CD14-positive monocyte (primary cell): ENCODE data around the gene MOB3B. TPM values are rescaled to one million over a fixed set of nuclear protein-coding genes. Genes with fewer than 3 reads are reported as not detected.

Experiments used
- DNase-seq, 3 donors: peaks; one replicate each; pipeline ENCODE4 v3.0.0-alpha.2; 2011 to 2022
- H2AFZ ChIP-seq: 2 replicates; pipeline ENCODE4 v1.6.0; 2012; ENCODE audit warnings: mild to moderate bottlenecking, low read depth, low read length, inconsistent platforms; ENCODE audit not compliant: insufficient read depth, poor library complexity, severe bottlenecking
- H3K27ac ChIP-seq, 2 donors: 1 replicate in 1 of 2; 2 replicates in 1 of 2; pipeline ENCODE4 v1.5.1; 2012 to 2013; ENCODE audit warnings: low read length in 2 of 2, control low read depth in 1 of 2, inconsistent platforms in 1 of 2, low read depth in 1 of 2, mild to moderate bottlenecking in 1 of 2
- H3K27me3 ChIP-seq, 2 donors: one replicate each; pipeline versions ENCODE4 v1.6.0 to v1.6.1; 2011 to 2013; ENCODE audit warnings: low read length in 2 of 2; ENCODE audit not compliant: control insufficient read depth in 2 of 2, insufficient read depth in 2 of 2
- H3K36me3 ChIP-seq, 2 donors: replicated peaks in 1 of 2; 1 replicate in 1 of 2; 2 replicates in 1 of 2; pipeline versions ENCODE4 v1.5.1 to v1.6.1; 2012 to 2013; ENCODE audit warnings: low read length in 2 of 2, control low read depth in 1 of 2, inconsistent platforms in 1 of 2, mild to moderate bottlenecking in 1 of 2; ENCODE audit not compliant: insufficient read depth in 2 of 2, control insufficient read depth in 1 of 2
- H3K4me1 ChIP-seq, 2 donors: 1 replicate in 1 of 2; 2 replicates in 1 of 2; pipeline versions ENCODE4 v1.5.1 to v1.6.1; 2012 to 2013; ENCODE audit warnings: low read length in 2 of 2, control low read depth in 1 of 2, inconsistent platforms in 1 of 2, mild to moderate bottlenecking in 1 of 2, moderate library complexity in 1 of 2; ENCODE audit not compliant: insufficient read depth in 2 of 2, control insufficient read depth in 1 of 2
- H3K4me2 ChIP-seq: replicated peaks from 2 replicates; pipeline ENCODE3; 2012; ENCODE audit warnings: low read length, moderate library complexity, mild to moderate bottlenecking; ENCODE audit not compliant: poor library complexity, severe bottlenecking; ENCODE audit errors: extremely low read depth
- H3K4me3 ChIP-seq, 3 experiments: fragments of 200-600 bp in 1 of 3; sonication (generic) in 1 of 3; replicated peaks in 1 of 3; 1 replicate in 2 of 3; 2 replicates in 1 of 3; pipeline ENCODE4 v1.5.1; 2011 to 2013; ENCODE audit warnings: low read length in 3 of 3, mild to moderate bottlenecking in 3 of 3, control low read depth in 2 of 3, low read depth in 2 of 3, inconsistent platforms in 1 of 3, moderate library complexity in 1 of 3
- H3K79me2 ChIP-seq: 2 replicates; pipeline ENCODE4 v1.6.0; 2012; ENCODE audit warnings: mild to moderate bottlenecking, control low read depth, inconsistent platforms, low read length, moderate library complexity; ENCODE audit not compliant: insufficient read depth
- H3K9ac ChIP-seq: 2 replicates; pipeline ENCODE4 v1.6.0; 2017; ENCODE audit warnings: low read length, mild to moderate bottlenecking; ENCODE audit not compliant: insufficient read depth, poor library complexity, severe bottlenecking
- H3K9me3 ChIP-seq, 2 donors: replicated peaks in 1 of 2; 1 replicate in 1 of 2; 2 replicates in 1 of 2; pipeline versions ENCODE4 v1.5.1 to v1.6.1; 2012 to 2013; ENCODE audit warnings: low read length in 2 of 2, control low read depth in 1 of 2; ENCODE audit not compliant: control insufficient read depth in 1 of 2, insufficient read depth in 1 of 2
- H4K20me1 ChIP-seq: 2 replicates; pipeline ENCODE4 v1.6.0; 2012; ENCODE audit warnings: mild to moderate bottlenecking, low read length, control low read depth, moderate library complexity; ENCODE audit not compliant: insufficient read depth
- H3K27ac Mint-ChIP-seq, 7 donors: one replicate each; pipeline ENCODE4 v1.8.0; 2020; ENCODE audit warnings: mild to moderate bottlenecking in 7 of 7, mixed read lengths in 7 of 7, moderate library complexity in 6 of 7, inconsistent platforms in 2 of 7
- H3K27me3 Mint-ChIP-seq, 3 donors: one replicate each; pipeline ENCODE4 v1.8.0; 2021 to 2022; ENCODE audit warnings: low read depth in 3 of 3, mild to moderate bottlenecking in 3 of 3, mixed read lengths in 3 of 3, moderate library complexity in 3 of 3, inconsistent platforms in 1 of 3
- H3K36me3 Mint-ChIP-seq, 2 donors: one replicate each; pipeline ENCODE4 v1.8.0; 2020; ENCODE audit warnings: mixed read lengths in 2 of 2, inconsistent platforms in 1 of 2, mild to moderate bottlenecking in 1 of 2
- H3K4me1 Mint-ChIP-seq: one replicate; pipeline ENCODE4 v1.8.0; 2020; ENCODE audit warnings: mild to moderate bottlenecking, mixed read lengths
- H3K4me3 Mint-ChIP-seq, 2 donors: one replicate each; pipeline ENCODE4 v1.8.0; 2020; ENCODE audit warnings: mild to moderate bottlenecking in 2 of 2, mixed read lengths in 2 of 2, moderate library complexity in 1 of 2
- H3K9me3 Mint-ChIP-seq, 7 donors: one replicate each; pipeline ENCODE4 v1.8.0; 2020 to 2022; ENCODE audit warnings: mixed read lengths in 7 of 7, mild to moderate bottlenecking in 6 of 7, moderate library complexity in 6 of 7, inconsistent platforms in 2 of 7
- WGBS: methylation state at CpG from one replicate; pipeline ENCODE4 v1.1.5; 2013; ENCODE audit warnings: missing lambda C conversion rate; ENCODE audit not compliant: insufficient coverage; 5-methylcytosine and 5-hydroxymethylcytosine counted together
- intact Hi-C, 2 donors: fragments of 100-400 bp; cut with micrococcal nuclease; formaldehyde crosslinking; loops; one replicate each; pipeline versions ENCODE4 v1.15.0 to v1.15.1; 2023
- polyA plus RNA-seq, 3 donors: library from polyadenylated mRNA; depleted of rRNA in 1 of 3; unstranded in 2 of 3; stranded (reverse) in 1 of 3; fragments of 300-500 nt in 2 of 3; fragments of >200 nt in 1 of 3; fragmentation: Illumina TruSeq in 2 of 3; gene quantifications; 1 replicate in 2 of 3; 2 replicates in 1 of 3; pipeline ENCODE4 v1.2.3, GENCODE V29; 2012 to 2021
- TF ChIP-seq, protein P1 (sequence below): fragments of 200-600 bp; IDR thresholded peaks from one replicate; pipeline ENCODE4 v1.8.0; 2022; ENCODE audit warnings: antibody characterized with exemption, mild to moderate bottlenecking

MOB3B gene
- polyA plus RNA-seq, 3 donors = 1.2 to 2.2 (median 1.4) TPM

DNA sequence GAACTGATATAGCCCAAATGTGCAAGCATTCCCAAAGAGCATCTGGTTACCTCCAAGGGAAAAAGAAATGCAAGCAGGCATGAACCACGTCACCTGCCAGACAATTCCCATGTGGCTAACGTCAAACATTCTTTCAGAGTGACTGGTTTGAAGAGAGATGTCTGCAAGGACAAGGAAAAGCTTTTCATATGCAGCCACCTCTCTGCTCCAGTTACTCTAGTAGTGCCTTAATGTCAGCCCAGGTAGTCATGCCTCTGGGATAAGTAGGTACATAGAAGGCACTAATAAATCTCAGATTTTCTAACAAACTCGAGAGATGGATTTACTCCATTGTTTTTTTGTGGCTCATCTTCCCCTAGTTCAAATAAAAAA, 102.4 kb downstream of the MOB3B start:
- Histone ChIP-seq H3K27ac (no peak overlapping the region), H3K27me3 (no peaks in the 10 kb centered on the region), H3K4me3 (no peak overlapping the region), H3K9me3 (no peaks in the 10 kb centered on the region), H3K9ac (no peak overlapping the region), H3K4me1 (no peaks in the 10 kb centered on the region), H3K79me2 (no peaks in the 10 kb centered on the region), H4K20me1 (no peaks in the 10 kb centered on the region), H3K4me2 (no peak overlapping the region), H2AFZ (no peak overlapping the region), H3K36me3 (no peaks in the 10 kb centered on the region)
- peaks cover 0 to 2% (median 0%) of the 10 kb centered on the region in 3 donors for H3K27me3 Mint-ChIP-seq
- no peak overlapping the region for H3K27ac Mint-ChIP-seq
- peaks cover 0 to 2% (median 0%) of the 10 kb centered on the region in 7 donors for H3K9me3 Mint-ChIP-seq
- no peak overlapping the region for H3K4me3 Mint-ChIP-seq
- no peak for DNase-seq
- TF ChIP-seq, protein P1, sequence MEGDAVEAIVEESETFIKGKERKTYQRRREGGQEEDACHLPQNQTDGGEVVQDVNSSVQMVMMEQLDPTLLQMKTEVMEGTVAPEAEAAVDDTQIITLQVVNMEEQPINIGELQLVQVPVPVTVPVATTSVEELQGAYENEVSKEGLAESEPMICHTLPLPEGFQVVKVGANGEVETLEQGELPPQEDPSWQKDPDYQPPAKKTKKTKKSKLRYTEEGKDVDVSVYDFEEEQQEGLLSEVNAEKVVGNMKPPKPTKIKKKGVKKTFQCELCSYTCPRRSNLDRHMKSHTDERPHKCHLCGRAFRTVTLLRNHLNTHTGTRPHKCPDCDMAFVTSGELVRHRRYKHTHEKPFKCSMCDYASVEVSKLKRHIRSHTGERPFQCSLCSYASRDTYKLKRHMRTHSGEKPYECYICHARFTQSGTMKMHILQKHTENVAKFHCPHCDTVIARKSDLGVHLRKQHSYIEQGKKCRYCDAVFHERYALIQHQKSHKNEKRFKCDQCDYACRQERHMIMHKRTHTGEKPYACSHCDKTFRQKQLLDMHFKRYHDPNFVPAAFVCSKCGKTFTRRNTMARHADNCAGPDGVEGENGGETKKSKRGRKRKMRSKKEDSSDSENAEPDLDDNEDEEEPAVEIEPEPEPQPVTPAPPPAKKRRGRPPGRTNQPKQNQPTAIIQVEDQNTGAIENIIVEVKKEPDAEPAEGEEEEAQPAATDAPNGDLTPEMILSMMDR = no peak
- intact Hi-C loops = no loop called here
- 100% methylated on average over 1 of the region's 3 CpGs for WGBS
- H3K36me3 Mint-ChIP-seq = no peaks in the 10 kb centered on the region
- no peaks in the 10 kb centered on the region for H3K4me1 Mint-ChIP-seq

DNA sequence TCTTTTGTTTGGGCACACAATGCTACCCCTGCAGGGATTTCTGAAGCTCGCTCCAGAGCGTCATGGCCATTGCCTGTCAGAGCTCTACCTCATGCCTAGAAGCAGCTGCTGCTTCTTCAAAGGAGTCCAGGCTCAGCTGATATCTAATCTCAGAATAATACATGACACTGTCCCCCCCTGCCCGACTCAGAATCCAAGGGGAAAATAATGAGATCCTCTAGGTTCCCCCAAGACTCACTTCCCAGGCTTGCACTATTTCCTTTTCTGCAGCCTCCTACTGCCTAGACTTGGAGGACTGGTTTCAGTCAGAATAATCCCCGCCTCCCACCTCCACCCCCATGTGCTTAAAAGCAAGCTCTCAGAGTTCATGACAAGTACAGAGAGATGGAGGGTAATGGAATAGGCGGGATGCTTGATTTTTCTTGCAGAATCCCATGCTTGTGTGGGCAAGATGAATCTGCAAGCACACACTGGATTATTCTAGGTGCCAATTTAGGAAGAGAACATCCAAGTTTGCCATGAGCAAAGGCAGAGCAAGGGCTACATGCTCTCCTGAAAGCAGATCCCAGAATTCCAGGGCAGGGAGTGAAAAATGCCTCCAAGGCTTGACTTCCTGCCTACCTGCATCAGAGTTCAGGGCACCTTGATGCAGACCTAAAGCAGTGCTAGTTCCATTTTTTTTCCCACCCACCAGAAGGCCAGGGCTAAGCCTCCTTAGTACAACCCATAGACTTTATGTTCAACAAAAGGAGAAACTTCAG, 102.9 kb downstream of the MOB3B start:
- WGBS = 94% methylated on average over 3 of the region's 5 CpGs
- Mint-ChIP-seq H3K27me3 (peaks cover 0 to 2% (median 0%) of the 10 kb centered on the region in 3 donors), H3K27ac (no peak overlapping the region), H3K36me3 (no peaks in the 10 kb centered on the region), H3K9me3 (peaks cover 0 to 2% (median 0%) of the 10 kb centered on the region in 7 donors), H3K4me1 (no peaks in the 10 kb centered on the region), H3K4me3 (no peak overlapping the region)
- Histone ChIP-seq H3K4me3 (no peak overlapping the region), H3K27ac (no peak overlapping the region), H4K20me1 (no peaks in the 10 kb centered on the region), H3K27me3 (no peaks in the 10 kb centered on the region), H3K9me3 (no peaks in the 10 kb centered on the region), H3K4me1 (no peaks in the 10 kb centered on the region), H3K36me3 (no peaks in the 10 kb centered on the region), H2AFZ (no peak overlapping the region), H3K9ac (no peak overlapping the region), H3K79me2 (no peaks in the 10 kb centered on the region), H3K4me2 (no peak overlapping the region)
- TF ChIP-seq, protein P1 = no peak
- no peak for DNase-seq
- intact Hi-C loops = no loop called here
